K562 (cell line): Measurements from ENCODE around the gene SPTBN2. TPM values are rescaled to one million over a fixed set of nuclear protein-coding genes. Genes with fewer than 3 reads are reported as not detected.
A peak's percentile ranks its signal among the peaks of the same experiment; 100 is the strongest.

Source experiments
- ATAC-seq: fragments of 200-7000 bp; cut with Tn5 transposase; 3 replicates; pipeline ENCODE4 v1.9.1; 2020; ENCODE audit warnings: moderate library complexity
- BruUV-seq: library from RNA; stranded (reverse); fragments of 400-500 nt; replicated peaks from 2 replicates; lab custom pipeline; 2021; lab: Mats Ljungman, UMichigan
- CTCF ChIA-PET: fragments of 300-600 bp; formaldehyde crosslinking; extraction: SDS; loops from one replicate; lab custom pipeline; 2021; ENCODE audit warnings: low intra/inter-chr PET ratio; lab: Yijun Ruan, JAX
- POLR2A ChIA-PET: fragments of 300-600, 350-650 bp; sonication (Branson Sonifier 250); formaldehyde crosslinking; extraction: SDS; loops from one replicate; lab custom pipeline; 2021; ENCODE audit warnings: antibody characterized with exemption, inconsistent platforms; lab: Yijun Ruan, JAX
- DNase-seq, 4 experiments: peaks; one replicate each; pipeline versions ENCODE4 v3.0.0 to v3.0.0-alpha.2; 2011 to 2018; ENCODE audit warnings: low spot score in 3 of 4, mixed read lengths in 3 of 4; ENCODE audit errors: extremely low read depth in 1 of 4
- FAIRE-seq: peaks from 2 replicates; lab custom pipeline; 2011; peaks lifted over from hg19 to GRCh38; lab: Jason Lieb, UNC
- H2AFZ ChIP-seq: 2 replicates; pipeline ENCODE4 v1.6.0; 2011; ENCODE audit warnings: low read depth, low read length, control low read depth, inconsistent platforms
- H3K27ac ChIP-seq: fragments of 200-600 bp; 3 replicates; pipeline ENCODE4 v1.8.0; 2011; ENCODE audit warnings: low read depth, mild to moderate bottlenecking, control low read depth, inconsistent platforms, low read length, moderate library complexity, mixed read lengths; ENCODE audit errors: extremely low read depth
- H3K27me3 ChIP-seq, 2 experiments: fragments of 300-600 bp in 1 of 2; 2 replicates in 1 of 2; 3 replicates in 1 of 2; pipeline versions ENCODE4 v1.6.0 to v1.8.0; 2011; ENCODE audit warnings: inconsistent platforms in 2 of 2, low read length in 2 of 2, mild to moderate bottlenecking in 1 of 2, mixed read lengths in 1 of 2, moderate library complexity in 1 of 2; ENCODE audit not compliant: control insufficient read depth in 2 of 2, insufficient read depth in 2 of 2
- H3K36me3 ChIP-seq: fragments of 300-600 bp; 3 replicates; pipeline ENCODE4 v1.8.0; 2011; ENCODE audit warnings: mild to moderate bottlenecking, low read length, inconsistent platforms; ENCODE audit not compliant: control insufficient read depth, insufficient read depth
- H3K4me1 ChIP-seq, 2 experiments: fragments of 200-600 bp in 1 of 2; replicated peaks in 1 of 2; 2 replicates in 1 of 2; 3 replicates in 1 of 2; pipeline versions ENCODE4 v1.5.1 to v1.8.0; 2011; ENCODE audit warnings: inconsistent platforms in 2 of 2, low read length in 2 of 2, mild to moderate bottlenecking in 1 of 2, mixed read lengths in 1 of 2, moderate library complexity in 1 of 2; ENCODE audit not compliant: control insufficient read depth in 2 of 2, insufficient read depth in 2 of 2
- H3K4me2 ChIP-seq: 2 replicates; pipeline ENCODE4 v1.6.1; 2011; ENCODE audit warnings: low read length, control low read depth, inconsistent platforms, mixed read lengths; ENCODE audit not compliant: insufficient read depth
- H3K4me3 ChIP-seq: fragments of 200-600 bp; sonication (generic), shearing (Covaris generic); 2 replicates; pipeline ENCODE4 v1.5.1; 2016; ENCODE audit warnings: control low read depth, inconsistent platforms
- H3K79me2 ChIP-seq: fragments of 200-600 bp; 3 replicates; pipeline ENCODE4 v1.8.0; 2011; ENCODE audit warnings: low read length, inconsistent platforms; ENCODE audit not compliant: control insufficient read depth, insufficient read depth
- H3K9ac ChIP-seq, 2 experiments: 2 replicates each; pipeline versions ENCODE4 v1.6.0 to v1.6.1; 2011; ENCODE audit warnings: low read depth in 2 of 2, low read length in 2 of 2, control low read depth in 1 of 2, inconsistent platforms in 1 of 2, mild to moderate bottlenecking in 1 of 2, mixed read lengths in 1 of 2; ENCODE audit not compliant: insufficient read depth in 1 of 2
- H3K9me1 ChIP-seq: one replicate; pipeline ENCODE4 v1.6.0; 2011; ENCODE audit warnings: inconsistent platforms, mild to moderate bottlenecking, low read length, moderate library complexity; ENCODE audit not compliant: control insufficient read depth, insufficient read depth
- H3K9me3 ChIP-seq: replicated peaks from 2 replicates; pipeline ENCODE4 v1.5.1; 2011; ENCODE audit warnings: low read depth, low read length, inconsistent platforms; ENCODE audit not compliant: control insufficient read depth, insufficient read depth
- H4K20me1 ChIP-seq: replicated peaks from 2 replicates; pipeline ENCODE4 v1.6.1; 2011; ENCODE audit warnings: low read length, inconsistent platforms, mixed read lengths; ENCODE audit not compliant: control insufficient read depth, insufficient read depth
- BHLHE40 ChIP-seq: IDR thresholded peaks from 2 replicates; pipeline ENCODE4 v1.6.1; 2011; ENCODE audit warnings: low read length, improper control_type of control experiment
- CREB5 ChIP-seq: fragments of 250-450 bp; sonication (Bioruptor Pico); IDR thresholded peaks from 2 replicates; pipeline ENCODE4 v1.5.0; 2020; ENCODE audit warnings: mild to moderate bottlenecking
- DLX4 ChIP-seq: fragments of 250-450 bp; sonication (Bioruptor Pico); IDR thresholded peaks from 2 replicates; pipeline ENCODE4 v1.6.1; 2021; ENCODE audit warnings: mild to moderate bottlenecking
- E4F1 ChIP-seq: fragments of 250-450 bp; sonication (Bioruptor Pico); IDR thresholded peaks from 2 replicates; pipeline ENCODE4 v1.5.0; 2021; ENCODE audit warnings: mild to moderate bottlenecking, borderline replicate concordance
- ELF2 ChIP-seq: fragments of 250-450 bp; sonication (Bioruptor Pico); IDR thresholded peaks from 2 replicates; pipeline ENCODE4 v1.5.0; 2021; ENCODE audit warnings: mild to moderate bottlenecking
- HDAC6 ChIP-seq: IDR thresholded peaks from 2 replicates; pipeline ENCODE4 v1.6.1; 2012; ENCODE audit warnings: low read depth, mild to moderate bottlenecking, control low read depth, inconsistent platforms, low read length, moderate library complexity
- HEY1 ChIP-seq: fragments of 250-450 bp; sonication (Bioruptor Pico); IDR thresholded peaks from 2 replicates; pipeline ENCODE4 v1.5.0; 2020; ENCODE audit warnings: mild to moderate bottlenecking, moderate library complexity, borderline replicate concordance
- HMGN3 ChIP-seq: IDR thresholded peaks from 2 replicates; pipeline ENCODE4 v1.6.1; 2011; ENCODE audit warnings: borderline replicate concordance, low read depth, mild to moderate bottlenecking, mixed read lengths, low read length; ENCODE audit not compliant: insufficient read length; ENCODE audit errors: extremely low read depth
- HNRNPUL1 ChIP-seq: fragments of 200-400 bp; formaldehyde crosslinking; IDR thresholded peaks from 2 replicates; pipeline ENCODE4 v1.6.1; 2017; ENCODE audit warnings: low read length
- RFX5 ChIP-seq: IDR thresholded peaks from 2 replicates; pipeline ENCODE4 v1.6.1; 2011; ENCODE audit warnings: low read depth, mild to moderate bottlenecking, improper control_type of control experiment, low read length
- SETDB1 ChIP-seq: IDR thresholded peaks from one replicate; pipeline ENCODE4 v1.6.1; 2012; ENCODE audit warnings: low read length, control low read depth, inconsistent platforms
- SRSF1 ChIP-seq: fragments of 200-400 bp; formaldehyde crosslinking; IDR thresholded peaks from 2 replicates; pipeline ENCODE4 v1.6.1; 2017; ENCODE audit warnings: mild to moderate bottlenecking, low read depth, low read length, moderate library complexity
- ZFP91 ChIP-seq: sonication (generic); formaldehyde crosslinking; IDR thresholded peaks from 2 replicates; pipeline ENCODE4 v1.8.0; 2022; ENCODE audit warnings: mild to moderate bottlenecking, missing genetic modification reagents
- ZNF121 ChIP-seq: sonication (generic); formaldehyde crosslinking; conservative IDR thresholded peaks from 2 replicates; pipeline ENCODE4 v1.8.0; 2022; ENCODE audit warnings: missing genetic modification reagents
- ZNF655 ChIP-seq: fragments of 250-450 bp; sonication (Bioruptor Pico); IDR thresholded peaks from 2 replicates; pipeline ENCODE4 v1.5.0; 2021
- WGBS: fragments of 100-300 bp; shearing (Covaris generic); methylation state at CpG from one replicate; pipeline ENCODE4 v1.1.6; 2016; ENCODE audit warnings: low coverage, mixed read lengths; ENCODE audit not compliant: insufficient coverage; ENCODE audit errors: missing lambda C conversion rate; 5-methylcytosine and 5-hydroxymethylcytosine counted together
- in situ Hi-C: fragments of 300-500 bp; cut with MboI; formaldehyde crosslinking; loops from 4 replicates; pipeline ENCODE4 v1.15.0; 2018; ENCODE audit warnings: inconsistent platforms, mixed read lengths
- intact Hi-C: fragments of 100-400 bp; cut with micrococcal nuclease; formaldehyde crosslinking; loops from 2 replicates; pipeline ENCODE4 v1.14.2; 2022
- polyA plus RNA-seq, 8 experiments: library from polyadenylated mRNA; depleted of rRNA in 4 of 8; stranded (reverse) in 5 of 8; unstranded in 3 of 8; fragments of >200 nt; fragmentation: Nextera tagmentation in 2 of 8; fragmentation: Illumina TruSeq in 1 of 8; extraction: Ambion mirVana in 2 of 8; extraction: Trizol in 1 of 8; gene quantifications; 2 replicates each; pipeline versions ENCODE4 v1.2.1 to v1.2.3, GENCODE V29; 2011 to 2014; ENCODE audit warnings: inconsistent platforms in 1 of 8, missing spikeins in 1 of 8
- total RNA-seq, 7 experiments: library from RNA; depleted of rRNA in 6 of 7; stranded (reverse); fragments of >200 nt in 6 of 7; fragmentation: Illumina TruSeq in 2 of 7; extraction: Trizol in 2 of 7; gene quantifications; 2 replicates each; pipeline versions ENCODE4 v1.2.1 to v1.2.3, GENCODE V29; 2011 to 2021; ENCODE audit warnings: low replicate concordance in 1 of 7

SPTBN2 gene
- total and polyA plus RNA-seq, 9 of the 15 experiments (the other 6 are each of a cell fraction or from before 2014, with no cell fraction given): 0.38 to 56.5 (median 19.7) TPM

GRCh38 chr11:66670816-66671215, 58.2 kb downstream of the SPTBN2 start:
- no TSS peak for BruUV-seq

More at GRCh38 chr11:66670816-66671215, 58.2 kb downstream of the SPTBN2 start:
- peaks cover 70% of the 10 kb centered on the region for H3K79me2 ChIP-seq
- ChIA-PET CTCF (no interaction called here), POLR2A (interaction anchor here (1.3 to 1.8 kb wide), 3 partner anchors 10 to 249 kb away, joined by 3 to 5 read pairs (median 3); no protein-coding TSS in a partner anchor)
- TF ChIP-seq HMGN3 (no peak), ZNF655 (no peak), HNRNPUL1 (no peak), ELF2 (CRISPR knock-in tag) (no peak), HDAC6 (no peak), CREB5 (no peak), RFX5 (no peak), ZNF121 (CRISPR knock-in tag) (no peak), SRSF1 (no peak), SETDB1 (no peak), HEY1 (CRISPR knock-in tag) (no peak), ZFP91 (CRISPR knock-in tag) (no peak), E4F1 (no peak), BHLHE40 (no peak), DLX4 (CRISPR knock-in tag) (no peak)
- no peak overlapping the region for H2AFZ ChIP-seq
- H3K9ac ChIP-seq: no peak overlapping the region
- H3K4me3 ChIP-seq: no peak overlapping the region
- no peak for DNase-seq
- intact Hi-C loops: no loop called here
- peak; percentile 10; the same call in 1 of the 3 replicates for ATAC-seq
- H3K27ac ChIP-seq: no peak overlapping the region
- no peak for FAIRE-seq
- H3K9me1 ChIP-seq: peaks cover 8% of the 10 kb centered on the region
- in situ Hi-C loops: no loop called here
- H3K36me3 ChIP-seq: peaks cover 66% of the 10 kb centered on the region; the same call in 2 of the 3 replicates
- H3K27me3 ChIP-seq: no peaks in the 10 kb centered on the region
- no peaks in the 10 kb centered on the region for H3K9me3 ChIP-seq
- H3K4me2 ChIP-seq: no peak overlapping the region
- H4K20me1 ChIP-seq: 0 out of 2 replicates have a peak, but pooled peaks cover 8% of the 10 kb centered on the region
- peaks cover 3 to 15% of the 10 kb centered on the region in 2 experiments; a peak in 2 of 5 replicates for H3K4me1 ChIP-seq
- 76% methylated on average over 5 of the region's 5 CpGs for WGBS
